ENCODE data around the gene MAP3K14. TPM values are rescaled to one million over a fixed set of nuclear protein-coding genes. Genes with fewer than 3 reads are reported as not detected.

The MAP3K14 gene
- total RNA-seq, 1 experiment from 2014 or later = 7.8 TPM

DNA sequence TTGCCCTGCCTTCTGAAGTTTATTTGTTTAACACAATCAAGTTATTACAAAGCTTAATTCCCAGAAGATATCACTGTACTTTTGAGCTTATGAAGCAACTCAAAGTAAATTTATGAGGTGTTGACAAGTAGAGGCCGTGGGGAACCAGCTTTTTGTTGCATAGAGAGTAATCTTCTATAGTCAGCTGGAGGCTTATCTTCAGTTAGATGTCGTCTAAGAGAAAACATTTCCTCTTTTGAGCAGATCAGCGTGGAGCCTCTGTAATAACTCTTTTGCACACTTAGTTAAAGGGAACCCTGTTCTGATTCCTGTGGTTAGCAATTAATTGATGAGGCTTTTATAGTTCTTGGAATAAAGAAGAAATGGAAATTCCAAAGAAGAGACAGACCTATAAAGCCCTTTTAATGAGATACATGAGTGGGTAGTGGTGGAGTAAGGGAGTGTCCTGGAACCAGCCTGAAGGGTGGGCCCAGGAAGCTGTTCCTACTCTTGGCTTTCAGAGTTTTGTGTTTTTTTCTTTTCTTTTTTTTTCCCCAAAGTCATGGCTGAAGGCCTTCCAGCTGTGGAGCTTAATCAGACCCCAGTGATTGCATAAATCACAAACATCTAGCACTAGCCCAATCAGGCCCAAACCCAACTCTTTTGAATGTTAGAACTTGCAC, 28.9 kb upstream of the MAP3K14 start:
- Histone ChIP-seq H2AFZ (ENCODE audit: low read length) (no peak overlapping the region), H3K4me1 (ENCODE audit: insufficient read depth, low read length) (no peaks in the 10 kb centered on the region; the same call in 1 of the 2 replicates), H2BK15ac (ENCODE audit: low read depth, low read length) (no peak overlapping the region), H3T11ph (ENCODE audit: low read length) (no peak overlapping the region), H2BK20ac (ENCODE audit: low read depth, low read length, poor library complexity, severe bottlenecking) (no peak overlapping the region), H3K79me2 (ENCODE audit: insufficient read depth, low read length) (no peaks in the 10 kb centered on the region), H3K27ac (ENCODE audit: insufficient read length, low read depth, low read length) (no peak overlapping the region), H3K14ac (ENCODE audit: insufficient read depth, low read length) (no peak overlapping the region), H3K23ac (ENCODE audit: insufficient read length, low read depth, low read length) (no peak overlapping the region), H3K9me3 (ENCODE audit: control insufficient read depth, low read depth, low read length) (no peaks in the 10 kb centered on the region), H3K23me2 (ENCODE audit: insufficient read length, low read depth, low read length, poor library complexity, severe bottlenecking) (no peaks in the 10 kb centered on the region), H3K18ac (ENCODE audit: insufficient read length, low read depth, low read length) (no peak overlapping the region), H2BK5ac (ENCODE audit: insufficient read length, low read length) (no peak overlapping the region), H4K8ac (replicated peaks; ENCODE audit: insufficient read length, low read depth, low read length) (no peak overlapping the region), H3K4ac (ENCODE audit: low read depth, low read length) (no peak overlapping the region), H4K5ac (ENCODE audit: insufficient read length, low read depth, low read length) (no peak overlapping the region), H3K4me2 (ENCODE audit: insufficient read depth, insufficient read length, low read length) (no peak overlapping the region), H2BK120ac (ENCODE audit: low read depth, low read length, poor library complexity, severe bottlenecking) (no peak overlapping the region), H4K91ac (ENCODE audit: insufficient read length, low read depth, low read length) (no peak overlapping the region), H3K79me1 (ENCODE audit: insufficient read depth, low read depth, low read length, poor library complexity, severe bottlenecking) (no peaks in the 10 kb centered on the region), H2AK5ac (ENCODE audit: insufficient read length, low read length) (no peak overlapping the region), H2BK12ac (ENCODE audit: insufficient read length, low read depth, low read length) (no peak overlapping the region), H3K9ac (ENCODE audit: extremely low read depth, insufficient read length, low read length) (no peak overlapping the region), H4K20me1 (ENCODE audit: control insufficient read depth, insufficient read depth, insufficient read length) (no peaks in the 10 kb centered on the region), H3K27me3 (ENCODE audit: insufficient read depth, low read length) (no peaks in the 10 kb centered on the region), H3K56ac (ENCODE audit: insufficient read length, low read depth, low read length) (no peak overlapping the region)
- WGBS (ENCODE audit: extremely low coverage, insufficient read length, low lambda C conversion rate) = no CpG with 5 or more reads among the region's 3 CpGs
- peaks cover 0 to 2% (median 0%) of the 10 kb centered on the region in 3 experiments; a peak in 3 of 7 replicates for H3K36me3 Mint-ChIP-seq (ENCODE audit: insufficient read depth in 1 of 3, low read depth in 3 of 3)
- TF ChIP-seq CTCF (conservative IDR thresholded peaks at IDR 0.05) = no peak
- H3K4me1 Mint-ChIP-seq = peaks cover 20 to 28% of the 10 kb centered on the region in 2 experiments
- peaks cover 2% of the 10 kb centered on the region; the same call in 1 of the 2 replicates for H3K27me3 Mint-ChIP-seq (ENCODE audit: low read depth)
- H3K9me3 Mint-ChIP-seq = peaks cover 0 to 3% of the 10 kb centered on the region in 2 experiments; a peak in 2 of 5 replicates
- no peak overlapping the region for H3K4me3 Mint-ChIP-seq
- DNase-seq = no peak
- H3K27ac Mint-ChIP-seq = no peak overlapping the region
